ENCODE measurements around the gene ITPA.
"Not testable (repeated sequence)": the region's sequence is repeated elsewhere in the genome, so short reads cannot be mapped to it uniquely, and the experiment has no call there.

The ITPA gene

DNA sequence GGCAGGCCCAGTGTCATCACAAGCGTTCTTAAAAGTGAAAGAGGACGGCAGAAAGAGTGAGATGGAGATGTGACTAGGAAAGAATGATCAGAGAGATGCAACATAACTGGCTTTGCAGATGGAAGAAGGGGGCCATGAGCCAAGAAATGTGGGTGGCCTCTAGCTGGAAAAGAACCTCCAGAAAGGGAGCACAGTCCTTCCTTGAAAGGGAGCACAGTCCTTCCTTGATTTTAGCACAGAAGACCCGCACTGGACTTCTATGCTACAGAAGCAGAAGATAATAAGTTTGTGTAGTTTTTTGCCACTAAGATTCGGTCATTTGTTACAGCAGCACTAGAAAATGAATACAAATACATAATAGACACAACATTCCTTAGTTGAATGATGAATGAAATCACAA is 29.0 kb upstream of the ITPA start:
- no peak overlapping the region for H3K9ac ChIP-seq (ENCODE audit: low read length)
- H3K4me3 ChIP-seq (ENCODE audit: low read length) = no peak overlapping the region
- H3K27ac ChIP-seq (ENCODE audit: low read depth, low read length) = no peak overlapping the region
- no peaks in the 10 kb centered on the region for H3K27me3 ChIP-seq (ENCODE audit: control insufficient read depth, insufficient read depth, low read length)
- H3K4me1 ChIP-seq (ENCODE audit: control insufficient read depth, insufficient read depth, low read length) = no peaks in the 10 kb centered on the region
- H3K36me3 ChIP-seq (ENCODE audit: control insufficient read depth, insufficient read depth, low read length) = no peaks in the 10 kb centered on the region

DNA sequence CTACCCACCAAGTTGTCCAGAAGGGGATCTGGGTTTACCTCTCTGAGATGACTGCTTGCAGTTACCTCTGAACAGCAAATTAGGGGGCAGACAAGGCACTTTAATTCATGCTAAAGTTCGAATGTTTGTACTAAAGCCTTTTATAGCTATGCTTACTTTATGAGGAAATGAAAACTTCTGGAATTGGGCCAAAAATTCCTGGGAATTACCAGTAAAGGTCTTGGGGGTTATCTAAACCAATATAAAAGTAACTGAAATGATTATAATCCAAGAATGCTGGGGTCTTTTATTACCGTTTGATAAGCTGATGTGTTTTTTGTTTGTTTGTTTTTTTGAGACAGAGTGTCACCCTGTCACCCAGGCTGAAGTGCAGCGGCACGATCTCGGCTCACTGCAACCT is 28.0 kb upstream of the ITPA start:
- no peaks in the 10 kb centered on the region for H3K27me3 ChIP-seq (ENCODE audit: control insufficient read depth, insufficient read depth, low read length)
- no peak overlapping the region for H3K27ac ChIP-seq (ENCODE audit: low read depth, low read length)
- H3K4me1 ChIP-seq (ENCODE audit: control insufficient read depth, insufficient read depth, low read length) = no peaks in the 10 kb centered on the region
- H3K36me3 ChIP-seq (ENCODE audit: control insufficient read depth, insufficient read depth, low read length) = no peaks in the 10 kb centered on the region
- no peak overlapping the region for H3K4me3 ChIP-seq (ENCODE audit: low read length)
- no peak overlapping the region for H3K9ac ChIP-seq (ENCODE audit: low read length)

DNA sequence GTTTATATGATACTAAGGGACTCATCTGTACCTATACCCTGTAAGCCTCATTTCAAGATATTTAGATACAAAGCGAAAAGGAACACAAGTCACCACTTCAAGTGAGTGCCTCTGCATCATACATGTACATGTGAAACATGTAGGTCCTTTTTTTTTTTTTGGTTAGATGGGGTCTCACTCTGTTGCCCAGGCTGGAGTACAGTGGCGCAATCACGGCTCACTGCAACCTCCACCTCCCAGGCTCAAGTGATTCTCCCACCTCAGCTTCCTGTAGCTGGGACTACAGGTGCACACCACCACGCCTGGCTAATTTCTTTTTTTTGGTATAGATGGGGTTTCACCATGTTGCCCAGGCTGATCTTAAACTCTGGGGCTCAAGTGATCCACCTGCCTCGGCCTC is 26.9 kb upstream of the ITPA start:
- H3K4me1 ChIP-seq (ENCODE audit: control insufficient read depth, insufficient read depth, low read length); H3K9ac ChIP-seq (ENCODE audit: low read length); H3K27ac ChIP-seq (ENCODE audit: low read depth, low read length); H3K4me3 ChIP-seq (ENCODE audit: low read length); H3K27me3 ChIP-seq (ENCODE audit: control insufficient read depth, insufficient read depth, low read length); H3K36me3 ChIP-seq (ENCODE audit: control insufficient read depth, insufficient read depth, low read length): not testable (repeated sequence)

DNA sequence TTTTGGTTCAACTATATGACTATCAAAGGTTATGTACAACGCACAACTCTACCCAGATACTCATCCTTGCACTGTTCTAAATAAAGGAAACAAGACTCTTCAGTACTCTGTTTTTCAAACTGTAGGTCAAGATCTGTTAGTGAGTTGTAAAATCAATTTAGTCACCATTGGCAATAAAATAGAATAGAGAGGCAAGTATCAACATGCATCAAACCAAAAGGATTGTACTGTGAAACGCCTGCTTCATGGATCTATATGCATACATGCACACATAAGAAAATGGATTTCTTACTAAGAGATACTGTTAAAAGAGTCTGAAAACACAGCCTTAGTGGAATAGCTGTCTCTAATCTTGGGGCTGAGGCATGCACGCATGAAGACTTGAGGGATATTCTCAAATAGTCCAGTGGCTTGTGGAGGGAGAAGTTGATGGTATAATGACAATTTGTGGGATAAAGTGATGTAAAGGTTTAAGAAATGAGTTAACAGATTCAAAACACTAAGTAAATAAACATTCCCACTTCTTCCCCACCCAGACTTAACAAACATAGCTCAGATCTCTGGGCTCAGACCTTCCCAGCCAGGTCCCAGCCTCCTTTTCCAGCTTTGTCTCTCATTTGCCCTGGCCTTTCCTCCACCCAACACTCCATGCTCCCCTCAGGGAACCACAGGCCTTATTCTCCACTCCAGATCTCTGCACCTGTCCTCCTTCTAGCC is 25.2 kb upstream of the ITPA start:
- Histone ChIP-seq H3K4me1 (ENCODE audit: control insufficient read depth, insufficient read depth, low read length) (no peaks in the 10 kb centered on the region), H3K27ac (ENCODE audit: low read depth, low read length) (no peak overlapping the region), H3K36me3 (ENCODE audit: control insufficient read depth, insufficient read depth, low read length) (no peaks in the 10 kb centered on the region), H3K4me3 (ENCODE audit: low read length) (no peak overlapping the region), H3K27me3 (ENCODE audit: control insufficient read depth, insufficient read depth, low read length) (no peaks in the 10 kb centered on the region), H3K9ac (ENCODE audit: low read length) (no peak overlapping the region)

DNA sequence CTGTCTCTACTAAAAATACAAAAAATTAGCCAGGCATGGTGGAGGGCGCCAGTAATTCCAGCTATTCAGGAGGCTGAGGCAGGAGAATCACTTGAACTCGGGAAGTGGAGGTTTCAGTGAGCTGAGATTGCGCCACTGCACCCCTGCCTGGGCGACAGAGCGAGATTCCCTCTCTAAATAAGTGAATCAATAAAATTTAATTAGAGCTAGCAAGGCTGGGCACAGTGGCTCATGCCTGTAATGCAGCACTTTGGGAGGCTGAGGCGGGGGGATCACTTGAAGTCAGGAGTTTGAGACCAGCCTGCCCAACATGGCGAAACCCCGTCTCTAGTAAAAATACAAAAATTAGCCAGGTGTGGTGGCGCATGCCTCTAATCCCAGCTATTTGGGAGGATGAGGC is 21.4 kb upstream of the ITPA start:
- H3K4me1 ChIP-seq (ENCODE audit: control insufficient read depth, insufficient read depth, low read length); H3K27ac ChIP-seq (ENCODE audit: low read depth, low read length); H3K9ac ChIP-seq (ENCODE audit: low read length); H3K27me3 ChIP-seq (ENCODE audit: control insufficient read depth, insufficient read depth, low read length); H3K4me3 ChIP-seq (ENCODE audit: low read length): not testable (repeated sequence)
- H3K36me3 ChIP-seq (ENCODE audit: control insufficient read depth, insufficient read depth, low read length) = peaks cover 21% of the 10 kb centered on the region

DNA sequence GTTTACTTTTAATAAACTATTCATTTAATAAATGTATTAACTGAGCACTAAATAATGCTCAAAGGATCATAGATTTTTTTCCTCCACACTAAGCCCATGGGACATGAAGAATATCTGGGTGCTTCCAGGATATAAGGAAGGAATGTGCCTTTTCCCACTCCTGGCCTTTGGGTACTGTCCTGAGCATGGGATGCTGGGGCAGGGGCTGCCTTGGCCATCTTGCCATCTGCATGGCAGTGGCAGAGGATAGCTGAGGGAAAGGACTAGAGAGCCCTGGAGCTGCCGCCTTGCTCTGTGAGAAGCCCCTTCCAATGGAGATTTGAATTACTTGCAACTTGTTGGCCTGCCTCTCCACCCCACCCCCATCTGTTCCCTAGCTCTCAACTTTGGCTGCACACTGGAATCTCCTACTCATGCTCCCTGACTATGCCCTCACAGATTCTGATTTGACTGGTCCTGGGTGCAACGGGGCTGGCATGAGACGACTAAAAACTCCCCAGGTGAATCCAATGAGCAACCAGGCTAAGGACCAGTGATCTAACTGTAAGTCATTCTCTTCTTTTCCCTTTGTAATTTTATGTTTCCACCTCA is 20.4 kb upstream of the ITPA start:
- Histone ChIP-seq H3K4me3 (ENCODE audit: low read length) (no peak overlapping the region), H3K4me1 (ENCODE audit: control insufficient read depth, insufficient read depth, low read length) (no peaks in the 10 kb centered on the region), H3K27ac (ENCODE audit: low read depth, low read length) (no peak overlapping the region), H3K36me3 (ENCODE audit: control insufficient read depth, insufficient read depth, low read length) (peaks cover 22% of the 10 kb centered on the region), H3K9ac (ENCODE audit: low read length) (no peak overlapping the region), H3K27me3 (ENCODE audit: control insufficient read depth, insufficient read depth, low read length) (no peaks in the 10 kb centered on the region)

DNA sequence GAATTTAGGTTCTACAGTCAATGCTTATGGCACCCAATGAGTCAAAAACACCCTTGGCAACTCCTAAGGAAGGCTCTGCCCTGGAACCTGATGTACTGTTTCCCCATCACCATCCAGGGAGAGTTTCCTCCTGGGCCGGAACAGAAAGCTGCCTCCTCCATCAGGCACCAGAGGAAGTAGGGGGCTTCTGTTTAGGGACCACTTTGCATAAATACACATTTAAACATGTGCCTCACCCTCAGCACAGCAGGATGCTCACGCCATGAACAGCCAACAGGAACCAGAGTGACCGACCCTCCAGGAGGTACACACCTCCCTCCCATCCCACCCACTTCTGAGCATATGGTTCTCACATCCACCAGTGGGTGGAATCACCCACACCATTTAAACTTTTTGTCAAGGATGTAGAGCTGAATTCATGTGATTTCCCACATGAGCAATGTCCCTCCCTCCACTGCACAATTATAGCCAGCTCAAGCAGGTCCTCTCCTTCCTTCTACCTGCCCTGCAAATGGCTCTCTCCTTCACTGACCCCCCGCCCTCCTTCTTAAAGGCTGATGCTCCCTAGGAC is 19.7 kb upstream of the ITPA start:
- Histone ChIP-seq H3K27me3 (ENCODE audit: control insufficient read depth, insufficient read depth, low read length) (no peaks in the 10 kb centered on the region), H3K9ac (ENCODE audit: low read length) (no peak overlapping the region), H3K27ac (ENCODE audit: low read depth, low read length) (no peak overlapping the region), H3K4me1 (ENCODE audit: control insufficient read depth, insufficient read depth, low read length) (no peaks in the 10 kb centered on the region), H3K36me3 (ENCODE audit: control insufficient read depth, insufficient read depth, low read length) (peaks cover 28% of the 10 kb centered on the region), H3K4me3 (ENCODE audit: low read length) (no peak overlapping the region)

DNA sequence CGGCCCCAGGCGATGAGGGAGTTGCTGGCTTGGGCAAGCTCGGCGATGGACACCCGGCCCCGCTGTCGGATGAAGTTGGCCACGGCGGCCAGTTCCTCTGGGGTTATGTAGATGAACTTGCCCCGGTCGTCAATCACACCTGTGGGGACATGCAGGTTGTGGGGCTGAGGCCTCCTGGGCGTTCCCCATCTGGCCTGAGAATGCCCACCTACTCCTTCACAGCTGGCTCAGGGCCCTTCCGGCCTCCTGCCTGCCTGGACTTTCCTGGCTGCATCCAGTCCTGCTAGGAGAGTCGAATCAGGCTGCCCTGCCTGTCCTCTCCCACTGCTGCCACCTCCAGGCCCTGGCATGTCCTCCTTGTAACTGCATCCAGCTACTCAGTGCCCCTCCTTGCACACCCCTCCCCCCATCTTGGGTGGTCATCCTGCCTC is 18.6 kb upstream of the ITPA start:
- Histone ChIP-seq H3K27ac (ENCODE audit: low read depth, low read length) (no peak overlapping the region), H3K9ac (ENCODE audit: low read length) (no peak overlapping the region), H3K4me1 (ENCODE audit: control insufficient read depth, insufficient read depth, low read length) (no peaks in the 10 kb centered on the region), H3K27me3 (ENCODE audit: control insufficient read depth, insufficient read depth, low read length) (no peaks in the 10 kb centered on the region), H3K4me3 (ENCODE audit: low read length) (no peak overlapping the region), H3K36me3 (ENCODE audit: control insufficient read depth, insufficient read depth, low read length) (peaks cover 38% of the 10 kb centered on the region)

DNA sequence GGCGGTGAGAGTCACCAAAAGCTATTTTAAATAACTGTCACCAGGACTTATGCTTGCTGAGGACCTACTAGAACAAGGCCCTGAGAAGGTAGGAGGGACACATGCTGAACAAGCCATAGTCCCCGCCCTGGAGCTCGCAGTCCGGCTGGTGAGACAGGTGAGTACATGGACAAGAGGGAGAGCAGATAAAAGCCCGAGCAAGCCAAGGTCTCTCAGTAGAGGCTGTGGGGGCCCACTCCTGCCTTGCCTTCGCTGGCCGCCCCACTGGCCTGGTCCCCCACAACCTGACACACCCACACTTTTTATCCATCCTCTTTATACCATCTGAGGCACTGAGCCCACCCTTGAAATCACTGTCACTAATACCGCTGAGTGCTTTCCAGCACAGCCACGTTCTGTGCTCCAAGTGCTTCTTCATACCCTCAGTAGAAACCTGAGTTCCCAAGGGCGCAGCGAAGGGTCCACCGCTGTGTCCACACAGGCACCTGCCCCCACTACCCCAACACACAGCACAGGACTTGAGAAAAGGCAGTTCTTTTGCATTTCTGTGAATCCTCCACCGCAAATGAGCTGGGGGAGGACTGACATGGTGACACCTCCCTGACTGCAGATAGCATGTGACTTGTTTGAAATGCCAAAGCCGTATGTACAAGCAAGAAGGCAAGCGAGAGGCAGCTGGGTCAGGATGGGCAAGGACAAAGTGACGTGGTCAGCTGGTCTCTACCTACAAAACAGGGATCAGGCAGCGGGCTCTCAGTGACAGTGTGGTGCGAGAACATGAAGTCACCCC is 16.9 kb upstream of the ITPA start:
- no peak overlapping the region for H3K4me3 ChIP-seq (ENCODE audit: low read length)
- H3K27ac ChIP-seq (ENCODE audit: low read depth, low read length) = no peak overlapping the region
- H3K4me1 ChIP-seq (ENCODE audit: control insufficient read depth, insufficient read depth, low read length) = no peaks in the 10 kb centered on the region
- H3K36me3 ChIP-seq (ENCODE audit: control insufficient read depth, insufficient read depth, low read length) = peaks cover 44% of the 10 kb centered on the region
- no peak overlapping the region for H3K9ac ChIP-seq (ENCODE audit: low read length)
- no peaks in the 10 kb centered on the region for H3K27me3 ChIP-seq (ENCODE audit: control insufficient read depth, insufficient read depth, low read length)

DNA sequence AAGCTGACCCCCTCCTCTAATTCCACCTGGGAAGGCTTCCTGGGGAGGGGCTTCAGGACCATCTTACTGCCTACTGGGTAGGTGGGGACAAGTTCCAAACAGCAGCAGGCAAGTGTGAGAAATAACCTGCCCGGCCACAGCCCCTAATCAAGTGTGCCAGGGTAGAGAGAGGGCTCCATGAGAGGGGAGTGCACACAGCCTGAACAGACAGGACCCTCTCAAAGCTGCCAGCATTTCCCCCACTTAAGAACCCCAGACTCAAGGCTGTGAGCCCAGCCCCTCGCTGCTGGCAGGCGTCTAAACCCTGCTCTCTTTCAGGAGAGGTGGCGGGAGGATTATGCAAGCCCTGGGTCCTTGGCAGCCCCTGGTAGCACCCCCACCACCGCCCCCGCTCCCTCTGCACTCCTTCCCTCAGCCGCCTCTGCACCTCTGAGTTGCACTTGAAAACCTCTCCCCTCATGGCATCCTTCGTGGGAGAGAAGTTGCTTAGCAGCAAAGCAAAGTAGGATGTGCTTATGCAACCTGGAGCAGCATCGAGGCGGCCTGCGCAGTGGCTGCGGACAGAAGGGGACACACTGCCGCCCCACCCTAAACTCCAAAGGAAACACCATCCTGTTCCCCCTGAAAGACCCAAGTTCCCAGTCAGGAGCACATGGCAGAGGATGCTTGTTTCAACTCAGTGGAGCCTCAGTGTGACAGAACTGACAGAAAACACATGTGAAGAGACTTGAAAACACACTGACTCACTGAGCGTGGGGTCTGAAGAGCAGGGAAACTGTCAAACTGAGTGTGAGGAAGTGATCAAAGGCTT is 15.3 kb upstream of the ITPA start:
- Histone ChIP-seq H3K4me1 (ENCODE audit: control insufficient read depth, insufficient read depth, low read length) (no peaks in the 10 kb centered on the region), H3K27me3 (ENCODE audit: control insufficient read depth, insufficient read depth, low read length) (no peaks in the 10 kb centered on the region), H3K9ac (ENCODE audit: low read length) (no peak overlapping the region), H3K36me3 (ENCODE audit: control insufficient read depth, insufficient read depth, low read length) (peaks cover 44% of the 10 kb centered on the region), H3K4me3 (ENCODE audit: low read length) (no peak overlapping the region), H3K27ac (ENCODE audit: low read depth, low read length) (no peak overlapping the region)

DNA sequence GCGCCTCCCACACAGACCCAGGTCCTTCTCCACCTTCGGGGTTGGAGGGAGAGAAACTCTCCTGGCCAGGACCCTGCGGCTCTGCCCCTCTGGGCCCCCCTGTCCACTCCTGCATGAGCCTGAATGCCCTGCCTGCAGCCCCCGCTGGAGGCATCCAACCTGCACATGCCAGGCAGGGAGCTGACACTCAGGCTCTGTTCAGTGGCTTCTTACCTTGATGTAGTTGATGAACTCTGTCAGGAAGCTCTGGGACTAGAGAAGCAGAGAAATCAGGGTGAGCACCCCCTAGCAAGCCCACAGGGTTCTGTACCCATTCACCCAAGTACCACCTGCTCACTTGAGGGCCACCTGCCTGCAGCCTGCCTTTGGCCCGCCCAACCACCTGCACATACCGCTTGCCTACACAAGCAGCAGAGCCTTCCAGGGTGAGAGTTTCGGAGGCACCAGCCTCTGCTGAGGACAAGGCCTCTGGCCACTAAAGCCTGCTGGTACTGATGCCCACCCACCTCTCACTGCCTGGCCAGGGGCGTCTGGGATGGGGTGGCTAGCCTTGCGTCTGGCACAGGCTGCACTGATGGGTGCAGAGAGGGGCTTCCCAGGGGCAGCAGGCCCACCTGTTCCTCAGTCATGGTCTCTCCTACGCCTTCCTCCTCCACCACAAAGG is 14.5 kb upstream of the ITPA start:
- Histone ChIP-seq H3K9ac (ENCODE audit: low read length) (no peak overlapping the region), H3K27me3 (ENCODE audit: control insufficient read depth, insufficient read depth, low read length) (no peaks in the 10 kb centered on the region), H3K36me3 (ENCODE audit: control insufficient read depth, insufficient read depth, low read length) (peaks cover 44% of the 10 kb centered on the region), H3K4me1 (ENCODE audit: control insufficient read depth, insufficient read depth, low read length) (no peaks in the 10 kb centered on the region), H3K27ac (ENCODE audit: low read depth, low read length) (no peak overlapping the region), H3K4me3 (ENCODE audit: low read length) (no peak overlapping the region)

Measured in rectal smooth muscle tissue (tissue), 1 donor.